HUES6 (cell line): ENCODE data around the gene GALNT6.
"Not testable (repeated sequence)": the region's sequence is repeated elsewhere in the genome, so short reads cannot be mapped to it uniquely, and the experiment has no call there.

Experiments used
- H3K27ac ChIP-seq: 2 replicates; pipeline ENCODE4 v1.7.0; 2013; ENCODE audit warnings: low read depth, mild to moderate bottlenecking, low read length, inconsistent platforms
- H3K27me3 ChIP-seq: 2 replicates; pipeline ENCODE4 v1.6.1; 2013; ENCODE audit warnings: low read length; ENCODE audit not compliant: control insufficient read depth, insufficient read depth
- H3K36me3 ChIP-seq: 2 replicates; pipeline ENCODE4 v1.6.1; 2013; ENCODE audit warnings: low read length; ENCODE audit not compliant: control insufficient read depth, insufficient read depth
- H3K4me1 ChIP-seq: 2 replicates; pipeline ENCODE4 v1.6.1; 2013; ENCODE audit warnings: low read length; ENCODE audit not compliant: control insufficient read depth, insufficient read depth
- H3K4me3 ChIP-seq: 2 replicates; pipeline ENCODE4 v1.5.1; 2013; ENCODE audit warnings: low read depth, low read length
- H3K9ac ChIP-seq: one replicate; pipeline ENCODE4 v1.6.1; 2013; ENCODE audit warnings: mild to moderate bottlenecking, low read length
- H3K9me3 ChIP-seq: 2 replicates; pipeline ENCODE4 v1.6.1; 2013; ENCODE audit warnings: low read depth, low read length; ENCODE audit not compliant: control insufficient read depth, insufficient read depth

The GALNT6 gene

DNA sequence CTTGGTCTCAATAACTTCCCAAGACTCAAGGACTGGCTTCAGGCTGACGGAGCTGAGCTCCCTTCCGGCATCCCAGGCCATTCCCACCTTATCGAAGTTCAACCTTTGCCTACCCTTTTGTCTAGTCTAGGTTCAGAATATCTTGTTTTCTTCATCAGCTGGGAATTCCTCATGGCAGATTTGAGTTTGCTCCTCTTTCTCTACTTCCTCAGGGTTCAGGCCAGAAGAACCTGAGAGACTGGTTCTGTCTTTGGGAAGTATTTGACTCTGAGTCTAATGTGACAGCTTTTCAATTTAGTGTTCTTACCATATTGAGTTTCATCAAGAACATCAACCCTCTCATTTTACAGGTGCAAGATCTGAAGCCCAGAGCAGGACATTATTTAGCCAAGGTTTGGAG is 69.3 kb downstream of the GALNT6 start:
- H3K36me3 ChIP-seq = no peaks in the 10 kb centered on the region
- H3K4me3 ChIP-seq = no peak overlapping the region
- no peak overlapping the region for H3K9ac ChIP-seq
- H3K4me1 ChIP-seq = peaks cover 37% of the 10 kb centered on the region
- H3K27me3 ChIP-seq = no peaks in the 10 kb centered on the region
- H3K27ac ChIP-seq = no peak overlapping the region
- H3K9me3 ChIP-seq = no peaks in the 10 kb centered on the region

DNA sequence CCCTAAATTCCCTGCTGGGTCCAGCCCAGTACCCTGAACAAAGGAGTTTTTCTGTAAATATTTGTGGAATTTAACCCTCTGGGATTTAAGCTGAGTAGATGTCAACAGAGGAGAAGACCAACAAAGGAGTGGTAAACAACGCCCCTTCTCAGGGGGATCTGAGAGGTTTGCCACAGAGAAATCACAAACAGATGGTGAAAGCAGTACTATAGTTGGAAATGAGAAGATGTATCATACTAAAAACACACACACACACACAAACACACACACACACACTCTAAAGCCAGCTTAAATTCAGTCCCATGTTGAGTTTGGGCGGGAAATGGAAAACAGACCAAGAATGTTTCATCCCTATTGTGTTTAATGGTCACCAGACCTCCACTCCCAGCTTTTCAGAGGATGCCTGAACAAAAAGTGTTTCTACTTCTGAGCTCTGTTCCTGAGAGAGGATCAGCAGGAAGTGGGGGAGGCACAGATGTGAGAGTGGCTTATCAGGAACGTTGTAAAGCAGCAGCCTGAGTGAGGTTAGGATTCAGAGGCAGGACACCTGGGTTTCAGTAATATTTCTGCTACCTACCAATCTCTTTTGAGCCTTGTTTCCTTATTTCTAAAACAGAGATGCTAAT is 70.4 kb downstream of the GALNT6 start:
- H3K27ac ChIP-seq = peak overlapping the region; percentile 57; the same call in 1 of the 2 replicates
- H3K4me3 ChIP-seq = no peak overlapping the region
- H3K27me3 ChIP-seq = no peaks in the 10 kb centered on the region
- H3K9ac ChIP-seq = peak overlapping the region; percentile 52
- H3K9me3 ChIP-seq = no peaks in the 10 kb centered on the region
- no peaks in the 10 kb centered on the region for H3K36me3 ChIP-seq
- H3K4me1 ChIP-seq = peaks cover 34% of the 10 kb centered on the region

DNA sequence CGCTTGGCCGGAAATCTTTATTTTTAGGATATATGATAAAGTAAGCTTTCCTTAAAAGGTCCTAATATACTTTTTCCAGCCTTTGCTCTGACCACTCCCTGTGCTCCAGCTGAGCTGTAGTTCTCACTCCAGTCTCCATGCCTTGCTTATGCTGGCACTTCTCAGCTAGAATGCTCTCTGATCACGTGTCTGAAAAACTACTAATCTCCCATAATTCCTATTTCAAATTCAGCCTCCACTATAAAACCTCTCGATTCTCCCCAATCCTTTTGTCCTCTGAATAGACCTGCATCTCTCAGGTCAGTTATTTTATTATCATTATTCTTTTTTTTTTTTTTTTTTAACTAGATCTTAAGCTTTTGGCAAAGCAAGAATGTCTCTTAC is 70.9 kb downstream of the GALNT6 start:
- Histone ChIP-seq H3K4me3 (no peak overlapping the region), H3K27me3 (no peaks in the 10 kb centered on the region), H3K4me1 (peaks cover 34% of the 10 kb centered on the region), H3K36me3 (no peaks in the 10 kb centered on the region), H3K9ac (no peak overlapping the region), H3K9me3 (no peaks in the 10 kb centered on the region), H3K27ac (peak overlapping the region; percentile 40; the same call in 1 of the 2 replicates)

DNA sequence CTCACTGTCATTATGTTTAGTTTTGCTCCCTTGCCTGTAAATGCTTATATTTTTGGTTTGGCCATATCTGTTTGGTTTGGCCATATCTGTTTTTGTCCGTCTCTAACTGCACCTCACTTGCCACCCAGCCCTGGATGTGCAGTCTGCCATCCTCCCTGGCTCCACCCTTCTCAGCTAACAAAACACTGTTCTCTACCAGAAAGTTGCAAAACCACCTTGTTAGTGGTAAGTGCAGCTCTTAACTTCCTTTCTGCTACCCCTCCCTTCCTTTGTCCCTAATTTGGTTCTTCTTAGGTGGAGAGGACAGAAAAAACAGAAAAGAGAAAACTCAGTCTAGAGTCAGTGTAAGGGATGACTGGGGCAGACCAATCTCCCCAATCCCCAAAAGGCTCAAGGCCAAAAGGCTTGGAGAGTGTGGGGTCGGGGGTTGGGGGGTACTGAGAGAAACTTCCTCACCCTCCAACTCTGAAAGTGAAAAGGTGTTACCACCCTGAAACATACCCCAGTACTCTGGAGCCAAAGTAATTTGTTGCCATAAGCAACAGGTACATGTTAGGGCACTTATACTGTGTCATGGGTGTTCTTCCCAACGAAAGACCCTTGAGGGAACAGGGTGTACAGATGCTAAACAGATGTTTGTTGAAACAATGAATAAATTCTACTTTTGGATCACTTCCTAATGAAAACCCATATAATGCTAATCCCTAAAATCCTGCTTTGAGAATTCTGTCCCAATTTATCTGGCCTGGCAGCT is 72.2 kb downstream of the GALNT6 start:
- H3K27me3 ChIP-seq = no peaks in the 10 kb centered on the region
- no peaks in the 10 kb centered on the region for H3K36me3 ChIP-seq
- H3K27ac ChIP-seq = no peak overlapping the region
- no peaks in the 10 kb centered on the region for H3K9me3 ChIP-seq
- H3K9ac ChIP-seq = no peak overlapping the region
- no peak overlapping the region for H3K4me3 ChIP-seq
- H3K4me1 ChIP-seq = peaks cover 34% of the 10 kb centered on the region

DNA sequence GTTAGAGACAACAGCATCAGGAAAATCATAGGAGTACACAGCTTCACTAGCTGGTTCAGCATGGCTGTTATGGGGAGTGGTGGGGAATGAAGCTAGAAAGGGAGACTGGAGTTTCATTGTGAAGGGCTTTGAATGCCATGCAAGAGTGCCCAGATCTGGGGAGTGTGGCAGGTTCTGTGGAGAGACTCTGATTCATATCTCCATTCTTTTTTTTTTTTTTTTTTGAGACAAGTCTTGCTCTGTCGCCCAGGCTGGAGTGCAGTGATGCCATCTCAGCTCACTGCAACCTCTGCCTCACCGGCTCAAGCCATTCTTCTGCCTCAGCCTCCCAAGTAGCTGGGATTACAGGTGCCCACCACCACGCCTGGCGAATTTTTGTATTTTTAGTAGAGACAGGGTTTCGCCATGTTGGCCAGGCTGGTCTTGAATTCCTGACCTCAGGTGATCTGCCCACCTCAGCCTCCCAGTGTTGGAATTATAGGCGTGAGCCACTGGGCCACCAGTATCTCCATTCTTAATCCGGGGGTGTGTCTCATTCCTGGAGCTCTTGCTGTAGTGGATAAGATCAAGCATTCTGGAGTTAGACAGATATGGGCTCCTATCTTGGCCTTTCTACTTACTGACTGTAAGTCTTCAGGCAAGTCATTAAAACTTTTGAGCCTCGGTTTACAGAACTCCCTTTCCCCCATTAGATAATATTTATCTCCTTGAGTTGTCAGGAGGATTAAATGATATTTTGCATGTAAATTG is 73.0 kb downstream of the GALNT6 start:
- H3K27me3 ChIP-seq, H3K9me3 ChIP-seq, H3K27ac ChIP-seq, H3K9ac ChIP-seq, H3K36me3 ChIP-seq, H3K4me3 ChIP-seq: not testable (repeated sequence)
- H3K4me1 ChIP-seq = peaks cover 29% of the 10 kb centered on the region

DNA sequence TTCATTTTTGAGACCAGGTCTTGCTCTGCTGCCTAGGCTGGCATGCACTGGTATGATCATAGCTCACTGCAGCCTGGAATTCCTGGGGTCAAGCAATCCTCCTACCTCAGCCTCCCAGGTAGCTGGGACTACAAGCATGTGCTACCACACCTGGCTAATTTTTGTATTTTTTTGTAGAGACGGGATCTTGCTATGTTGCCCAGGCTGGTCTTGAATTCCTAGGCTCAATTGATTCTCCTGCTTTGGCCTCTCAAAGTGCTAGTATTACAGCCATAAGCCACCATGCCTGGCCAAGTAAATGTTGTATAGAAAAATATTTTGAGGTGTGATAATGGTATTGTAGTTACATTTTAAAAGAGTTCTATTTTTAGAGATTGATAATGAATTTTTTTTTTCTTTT is 79.8 kb downstream of the GALNT6 start:
- Histone ChIP-seq H3K9ac (no peak overlapping the region), H3K4me3 (no peak overlapping the region)

DNA sequence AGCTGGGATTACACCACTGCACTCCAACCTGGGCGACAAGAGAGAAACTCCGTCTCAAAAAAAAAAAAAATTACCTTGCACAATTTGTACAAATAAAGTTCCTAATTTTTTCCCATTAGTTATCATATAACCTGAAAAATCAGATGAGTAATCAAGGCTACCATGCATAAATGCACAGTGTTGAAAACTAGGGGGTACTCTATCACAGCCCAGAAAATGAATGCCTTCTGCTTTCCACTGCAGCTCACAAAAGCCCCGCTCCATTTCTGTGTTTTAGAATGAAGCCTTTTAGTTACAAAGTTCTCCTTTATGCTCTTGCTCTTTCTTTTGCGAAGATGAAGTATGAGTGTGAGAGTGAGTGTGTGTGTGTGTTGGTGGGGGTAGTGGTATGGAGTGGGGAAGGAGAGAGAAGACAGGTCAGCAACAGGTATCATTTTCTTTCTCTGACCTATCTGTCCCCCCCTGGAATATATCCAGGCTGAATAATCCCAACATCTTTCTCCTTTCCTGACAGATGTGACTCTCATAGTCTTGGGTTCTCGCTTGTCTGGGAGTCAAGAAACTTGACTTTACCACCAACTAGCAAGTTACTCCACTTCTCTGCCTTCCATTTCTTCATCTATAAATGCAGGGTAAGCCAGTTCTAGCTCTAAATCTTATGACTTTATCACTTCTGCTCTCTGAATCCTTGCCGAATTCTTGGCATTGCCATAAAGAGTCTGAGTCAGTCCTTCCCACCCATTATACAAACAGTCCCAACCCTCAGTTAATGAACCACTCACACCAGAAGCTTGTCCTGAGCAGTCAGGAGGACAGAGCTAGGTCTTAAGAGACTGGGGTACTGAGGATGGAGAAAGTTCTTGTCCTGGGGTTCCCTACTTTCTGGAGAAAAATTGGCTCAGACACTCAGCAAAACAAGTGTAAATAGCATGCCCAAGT is 83.3 kb downstream of the GALNT6 start:
- Histone ChIP-seq H3K27me3 (no peaks in the 10 kb centered on the region), H3K4me1 (0 out of 2 replicates have a peak, but pooled peaks cover 2% of the 10 kb centered on the region), H3K36me3 (no peaks in the 10 kb centered on the region), H3K9me3 (no peaks in the 10 kb centered on the region), H3K4me3 (no peak overlapping the region), H3K9ac (no peak overlapping the region), H3K27ac (no peak overlapping the region)

More for the DNA sequence above, 79.8 kb downstream of the GALNT6 start:
- H3K27me3 ChIP-seq = no peaks in the 10 kb centered on the region
- 0 out of 2 replicates have a peak, but pooled peaks cover 2% of the 10 kb centered on the region for H3K4me1 ChIP-seq
- no peak overlapping the region for H3K27ac ChIP-seq
- H3K9me3 ChIP-seq = no peaks in the 10 kb centered on the region
- H3K36me3 ChIP-seq = no peaks in the 10 kb centered on the region

DNA sequence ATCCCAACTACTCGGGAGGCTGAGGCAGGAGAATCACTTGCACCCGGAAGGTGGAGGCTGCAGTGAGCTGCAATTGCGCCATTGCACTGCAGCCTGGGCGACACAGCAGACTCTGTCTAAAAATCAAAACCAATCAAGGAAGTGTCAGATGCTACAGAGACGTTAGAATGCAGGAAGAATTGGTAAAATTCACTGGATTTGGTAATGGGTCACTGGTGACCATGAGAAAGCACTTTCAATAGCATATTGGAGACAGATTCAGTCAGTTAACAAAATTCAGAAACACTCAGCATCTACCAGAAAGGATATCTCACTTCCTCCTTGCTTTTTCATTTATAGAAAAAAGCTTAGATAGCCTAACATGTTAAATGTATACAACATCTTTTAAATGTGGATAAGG is 84.7 kb downstream of the GALNT6 start:
- no peaks in the 10 kb centered on the region for H3K9me3 ChIP-seq
- H3K27ac ChIP-seq = no peak overlapping the region
- no peaks in the 10 kb centered on the region for H3K27me3 ChIP-seq
- H3K9ac ChIP-seq = no peak overlapping the region
- H3K4me3 ChIP-seq = no peak overlapping the region
- H3K4me1 ChIP-seq = 0 out of 2 replicates have a peak, but pooled peaks cover 2% of the 10 kb centered on the region
- H3K36me3 ChIP-seq = no peaks in the 10 kb centered on the region
